ENCODE results near the gene NBPF15. TPM values are rescaled to one million over a fixed set of nuclear protein-coding genes. Genes with fewer than 3 reads are reported as not detected.
"Not testable (repeated sequence)": the region's sequence is repeated elsewhere in the genome, so short reads cannot be mapped to it uniquely, and the experiment has no call there.

The NBPF15 gene
- total RNA-seq, 1 donor from 2014 or later = 62.9 TPM

GRCh38 chr1:144439737-144440136 is 21.7 kb downstream of the NBPF15 start:
- H3K27me3 Mint-ChIP-seq; H3K4me3 Mint-ChIP-seq; intact Hi-C loops (cut with micrococcal nuclease); H3K27ac Mint-ChIP-seq; ATAC-seq (ENCODE audit: low read depth); DNase-seq; H3K4me1 Mint-ChIP-seq; CTCF ChIA-PET; H3K9me3 Mint-ChIP-seq; POLR2A ChIA-PET: not testable (repeated sequence)
- H3K36me3 Mint-ChIP-seq (ENCODE audit: low read depth) = peaks cover 10% of the 10 kb centered on the region

GRCh38 chr1:144418891-144419694 is 42.4 kb downstream of the NBPF15 start:
- H3K4me1 Mint-ChIP-seq; H3K27me3 Mint-ChIP-seq; CTCF ChIA-PET; H3K9me3 Mint-ChIP-seq; POLR2A ChIA-PET; intact Hi-C loops (cut with micrococcal nuclease); ATAC-seq (ENCODE audit: low read depth): not testable (repeated sequence)
- peak overlapping the region; percentile 94 for H3K4me3 Mint-ChIP-seq
- peak; percentile 62 for DNase-seq
- peaks cover 15% of the 10 kb centered on the region for H3K36me3 Mint-ChIP-seq (ENCODE audit: low read depth)
- H3K27ac Mint-ChIP-seq = peak overlapping the region; percentile 95

- CTCF ChIA-PET; POLR2A ChIA-PET; H3K4me1 Mint-ChIP-seq; H3K9me3 Mint-ChIP-seq; H3K36me3 Mint-ChIP-seq (ENCODE audit: low read depth); H3K27me3 Mint-ChIP-seq; intact Hi-C loops (cut with micrococcal nuclease); DNase-seq: not testable (repeated sequence)
- H3K4me3 Mint-ChIP-seq = peak overlapping the region; percentile 88
- H3K27ac Mint-ChIP-seq = peak overlapping the region; percentile 93
- ATAC-seq (ENCODE audit: low read depth) = peak; percentile 8
Measured at GRCh38 chr1:144413404-144414118, 47.9 kb downstream of the NBPF15 start.

GRCh38 chr1:144412491-144413403 is 48.7 kb downstream of the NBPF15 start:
- H3K9me3 Mint-ChIP-seq; H3K27me3 Mint-ChIP-seq; H3K4me1 Mint-ChIP-seq; H3K36me3 Mint-ChIP-seq (ENCODE audit: low read depth); intact Hi-C loops (cut with micrococcal nuclease); CTCF ChIA-PET: not testable (repeated sequence)
- Mint-ChIP-seq H3K27ac (peak overlapping the region; percentile 93), H3K4me3 (peak overlapping the region; percentile 88)
- POLR2A ChIA-PET = interaction anchor here (0.5 to 1.6 kb wide), 9 partner anchors 71 to 1963 kb away, joined by 3 to 68 read pairs (median 17); no protein-coding TSS in a partner anchor
- peak; percentile 77 for ATAC-seq (ENCODE audit: low read depth)
- DNase-seq = peak; percentile 75

- Mint-ChIP-seq H3K27ac (peak overlapping the region; percentile 93), H3K4me3 (peak overlapping the region; percentile 88)
- H3K27me3 Mint-ChIP-seq; H3K9me3 Mint-ChIP-seq; H3K4me1 Mint-ChIP-seq; intact Hi-C loops (cut with micrococcal nuclease); H3K36me3 Mint-ChIP-seq (ENCODE audit: low read depth); CTCF ChIA-PET: not testable (repeated sequence)
- POLR2A ChIA-PET = interaction anchor here (0.5 to 1.6 kb wide), 10 partner anchors 72 to 1964 kb away, joined by 3 to 68 read pairs (median 14); no protein-coding TSS in a partner anchor
- ATAC-seq (ENCODE audit: low read depth) (peak; percentile 35), DNase-seq (peak; percentile 69)
Measured at GRCh38 chr1:144412068-144412471, 49.4 kb downstream of the NBPF15 start.

GRCh38 chr1:144402807-144403206 is 58.7 kb downstream of the NBPF15 start:
- H3K27me3 Mint-ChIP-seq; H3K9me3 Mint-ChIP-seq; H3K4me1 Mint-ChIP-seq; H3K4me3 Mint-ChIP-seq; DNase-seq; H3K36me3 Mint-ChIP-seq (ENCODE audit: low read depth); POLR2A ChIA-PET; intact Hi-C loops (cut with micrococcal nuclease); CTCF ChIA-PET; ATAC-seq (ENCODE audit: low read depth); H3K27ac Mint-ChIP-seq: not testable (repeated sequence)

- CTCF ChIA-PET; POLR2A ChIA-PET; DNase-seq; H3K4me1 Mint-ChIP-seq; ATAC-seq (ENCODE audit: low read depth); H3K27me3 Mint-ChIP-seq; H3K9me3 Mint-ChIP-seq; intact Hi-C loops (cut with micrococcal nuclease); H3K4me3 Mint-ChIP-seq; H3K36me3 Mint-ChIP-seq (ENCODE audit: low read depth); H3K27ac Mint-ChIP-seq: not testable (repeated sequence)
Measured at GRCh38 chr1:144371651-144372050, 89.8 kb downstream of the NBPF15 start.

Other genes with a start within 250 kb of the NBPF15 start
- 1.5 TPM in 2 replicates for gene PPIAL4E, start 88.0 kb downstream of the NBPF15 start, total RNA-seq
- not detected in 2 replicates for gene PPIAL4F, start 131.2 kb upstream of the NBPF15 start, total RNA-seq

Measured in activated B cell treated with CpG ODN at 0.5 μM for 24 hours (primary cell).